Retinal pigment epithelial cell (primary cell): Measurements from ENCODE around the gene PRKN.

Experiments used
- DNase-seq: peaks from one replicate; pipeline ENCODE4 v3.0.0-alpha.2; 2010; ENCODE audit warnings: low read depth
- H3K4me3 ChIP-seq: 2 replicates; pipeline ENCODE4 v1.5.1; 2011; ENCODE audit warnings: mild to moderate bottlenecking, low read length, control low read depth, moderate library complexity
- CTCF ChIP-seq: conservative IDR thresholded peaks from 2 replicates; pipeline ENCODE4 v1.5.1; 2011; ENCODE audit warnings: low read depth, low read length, control low read depth, inconsistent platforms

PRKN gene

DNA sequence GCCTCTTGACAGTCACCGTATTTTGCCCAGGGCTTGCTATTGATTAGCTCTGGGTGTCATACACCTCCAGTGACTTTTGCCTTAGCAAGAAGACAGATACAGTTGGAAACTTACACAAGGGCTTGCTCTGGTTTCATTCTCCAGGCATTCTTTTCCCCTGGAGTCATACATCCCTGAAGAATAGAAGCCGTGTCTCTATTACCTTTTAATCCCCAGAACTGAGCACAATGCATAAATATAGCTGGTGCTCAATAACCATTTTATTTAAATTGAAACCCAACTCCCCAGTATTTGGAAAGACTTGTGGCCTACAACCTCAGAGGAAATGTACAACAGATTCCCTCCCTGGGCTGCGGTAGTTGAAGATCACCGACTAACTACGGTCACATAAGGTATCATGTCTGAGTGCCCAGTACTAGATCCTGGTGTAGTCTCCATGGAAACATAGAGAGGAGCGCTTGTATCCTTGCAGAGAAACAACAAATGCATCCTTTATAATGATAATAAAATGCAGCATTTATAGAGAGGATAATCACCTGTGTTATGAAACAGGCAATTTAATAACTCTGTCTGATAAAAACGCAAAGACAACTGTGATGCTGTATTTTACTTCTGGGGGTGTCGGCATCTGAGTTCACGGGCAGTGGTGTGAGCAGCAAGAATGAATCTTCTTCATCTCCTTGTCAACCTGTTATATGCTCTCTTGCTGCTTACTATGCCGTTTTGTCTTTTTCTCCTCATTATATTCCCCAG, 1052.5 kb downstream of the PRKN start:
- no peak for DNase-seq
- no peak for TF ChIP-seq CTCF

DNA sequence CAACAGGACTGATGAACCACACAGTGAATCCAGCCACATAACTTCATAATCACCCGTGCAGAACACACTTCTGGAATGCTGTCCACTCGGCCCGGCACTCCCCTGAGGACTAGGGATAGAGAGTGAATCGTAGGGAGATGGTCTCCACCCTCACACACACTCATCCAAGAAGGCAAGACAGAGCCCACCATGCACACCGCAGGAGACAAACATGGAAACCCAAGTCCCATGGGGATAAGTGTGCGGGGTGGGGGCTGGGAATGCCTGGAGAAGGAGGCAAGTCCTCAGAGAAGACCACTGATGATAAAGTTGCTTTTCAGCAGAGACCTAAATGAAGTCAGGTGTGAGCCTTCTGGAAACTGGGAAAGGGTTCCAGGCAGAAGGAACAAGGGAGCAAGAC, 1054.5 kb downstream of the PRKN start:
- DNase-seq = no peak
- H3K4me3 ChIP-seq = no peak overlapping the region
- TF ChIP-seq CTCF = no peak

More for the DNA sequence above, 1052.5 kb downstream of the PRKN start:
- no peak overlapping the region for H3K4me3 ChIP-seq

- DNase-seq = no peak
- TF ChIP-seq CTCF = no peak
- no peak overlapping the region for H3K4me3 ChIP-seq
These were observed 1056.4 kb downstream of the PRKN start for GRCh38 chr6:161671117-161671516.

DNA sequence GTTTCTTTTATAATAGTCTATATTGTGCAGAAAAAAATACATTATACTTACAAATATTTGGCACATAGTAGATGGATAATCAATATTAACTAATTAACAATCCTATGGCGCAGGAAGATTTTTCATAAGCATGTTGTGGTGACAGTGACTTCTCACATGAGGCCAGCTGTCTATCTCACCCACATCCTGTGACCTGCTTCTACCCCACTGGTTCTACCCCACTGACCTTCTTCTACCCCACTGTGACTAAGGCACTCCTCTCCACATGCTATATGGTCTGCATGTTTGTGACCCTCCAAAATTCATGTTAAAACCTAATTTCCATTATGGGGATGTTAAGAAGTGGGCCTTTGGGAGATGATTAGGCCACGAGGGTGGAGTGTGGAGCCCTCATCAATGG, 1058.9 kb downstream of the PRKN start:
- no peak for TF ChIP-seq CTCF
- no peak overlapping the region for H3K4me3 ChIP-seq
- no peak for DNase-seq

- no peak for DNase-seq
- no peak overlapping the region for H3K4me3 ChIP-seq
- no peak for TF ChIP-seq CTCF
These were observed 1059.6 kb downstream of the PRKN start for GRCh38 chr6:161667957-161668356.

DNA sequence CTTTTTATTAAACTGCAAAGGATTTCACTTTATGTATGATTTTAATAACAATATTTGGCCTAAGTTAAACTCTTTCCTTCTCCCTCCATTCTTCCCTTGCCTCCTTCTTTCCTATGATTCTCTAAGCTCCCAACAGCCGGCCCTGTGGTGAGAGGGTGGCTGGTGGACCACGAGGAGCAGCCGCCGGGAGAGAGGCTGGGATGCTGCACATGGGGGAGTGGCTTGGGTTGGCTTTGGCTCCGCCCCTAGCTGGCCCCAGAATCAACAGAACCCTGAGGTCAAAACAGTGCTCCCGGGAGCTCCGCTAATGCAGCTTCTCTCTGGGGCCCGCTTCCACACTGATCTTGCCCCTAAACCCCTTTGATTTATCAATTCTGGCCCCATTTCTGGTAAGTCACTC, 1063.9 kb downstream of the PRKN start:
- no peak for DNase-seq

More for the DNA sequence above, 1063.9 kb downstream of the PRKN start:
- no peak overlapping the region for H3K4me3 ChIP-seq
- no peak for TF ChIP-seq CTCF
